ENCODE measurements around the gene AP2S1. TPM values are rescaled to one million over a fixed set of nuclear protein-coding genes. Genes with fewer than 3 reads are reported as not detected.

The AP2S1 gene
- total and polyA plus RNA-seq, 2 of the 8 experiments (the other 6 are each of a cell fraction or from before 2014, with no cell fraction given), result 195 to 211 TPM

- Histone ChIP-seq H3K27ac (ENCODE audit: low read depth, low read length) (no peak overlapping the region), H4K20me1 (replicated peaks in 1 of 2; ENCODE audit: control insufficient read depth in 1 of 2, insufficient read depth in 2 of 2, low read length in 2 of 2) (no peaks in the 10 kb centered on the region), H3K4me3 (ENCODE audit: extremely low read depth in 1 of 4, insufficient read depth in 2 of 4, low read depth in 3 of 4, low read length in 4 of 4) (no peak overlapping the region), H2BK12ac (ENCODE audit: low read depth, low read length) (no peak overlapping the region), H3K4me2 (ENCODE audit: insufficient read depth in 1 of 2, low read depth in 2 of 2, low read length in 2 of 2) (no peak overlapping the region), H3K36me3 (ENCODE audit: control insufficient read depth in 2 of 4, insufficient read depth in 4 of 4, low read length in 3 of 4) (peaks cover 0 to 1% (median under 1%) of the 10 kb centered on the region in 4 experiments; a peak in 5 of 8 replicates), H2AK5ac (ENCODE audit: low read depth, low read length) (no peak overlapping the region), H4K8ac (ENCODE audit: extremely low read depth, insufficient read depth, low read length) (no peak overlapping the region), H3K27me3 (replicated peaks in 1 of 4; ENCODE audit: control insufficient read depth in 3 of 4, extremely low read depth in 1 of 4, insufficient read depth in 3 of 4, low read length in 3 of 4) (peaks cover 0 to 4% (median 2%) of the 10 kb centered on the region in 4 experiments; a peak in 2 of 7 replicates), H3K79me1 (ENCODE audit: low read depth, low read length) (peaks cover 4% of the 10 kb centered on the region; the same call in 1 of the 2 replicates), H3K79me2 (ENCODE audit: control insufficient read depth in 1 of 2, insufficient read depth in 2 of 2, low read length in 2 of 2) (peaks cover 0 to 14% of the 10 kb centered on the region in 2 experiments; a peak in 2 of 4 replicates), H2BK15ac (ENCODE audit: low read length) (no peak overlapping the region), H3K56ac (replicated peaks; ENCODE audit: insufficient read length, low read depth, low read length) (no peak overlapping the region), H3K4ac (replicated peaks; ENCODE audit: insufficient read length, low read depth, low read length) (no peak overlapping the region), H2BK120ac (replicated peaks; ENCODE audit: low read depth, low read length) (no peak overlapping the region), H2AFZ (ENCODE audit: low read length) (no peak overlapping the region), H3K23me2 (ENCODE audit: low read depth, low read length) (peaks cover 7% of the 10 kb centered on the region; the same call in 1 of the 2 replicates), H2BK20ac (ENCODE audit: low read length) (no peak overlapping the region), H4K5ac (ENCODE audit: insufficient read length, low read depth, low read length) (no peak overlapping the region), H3K18ac (ENCODE audit: extremely low read depth, low read length) (no peak overlapping the region), H3K9me3 (ENCODE audit: insufficient read depth in 2 of 2, low read depth in 1 of 2, low read length in 1 of 2) (no peaks in the 10 kb centered on the region), H3K23ac (ENCODE audit: insufficient read length) (no peak overlapping the region), H3K4me1 (replicated peaks in 1 of 4; ENCODE audit: control insufficient read depth in 3 of 4, insufficient read depth in 4 of 4, low read length in 3 of 4) (peaks cover 0 to 10% (median 4%) of the 10 kb centered on the region in 4 experiments; a peak in 5 of 7 replicates), H4K91ac (replicated peaks; ENCODE audit: insufficient read length, low read length) (no peak overlapping the region), H2BK5ac (ENCODE audit: low read depth, low read length) (no peak overlapping the region), H3K14ac (ENCODE audit: insufficient read length) (no peak overlapping the region), H3K9ac (replicated peaks in 1 of 4; ENCODE audit: extremely low read depth in 1 of 4, low read depth in 3 of 4, low read length in 3 of 4) (no peak overlapping the region)
- FAIRE-seq (no peak), DNase-seq (ENCODE audit: low read depth in 1 of 2, low spot score in 2 of 2) (no peak)
- CTCF ChIA-PET (ENCODE audit: partially characterized antibody), result interaction anchor here (2.2 kb wide), 1 partner anchor 75 kb away, joined by 6 read pairs; no protein-coding TSS in a partner anchor
- POLR2A ChIA-PET (ENCODE audit: partially characterized antibody), result interaction anchor here (1.9 kb wide), 1 partner anchor 66 kb away, joined by 8 read pairs; no protein-coding TSS in a partner anchor
- 74% methylated on average over 1 of the region's 1 CpG; no CpG with 5 or more reads in 1 of the 2 experiments for WGBS, 2 experiments (ENCODE audit: extremely low coverage in 1 of 2, insufficient coverage in 1 of 2, insufficient read length in 1 of 2, insufficient replicate concordance in 2 of 2, low coverage in 1 of 2, low lambda C conversion rate in 2 of 2, missing lambda C conversion rate in 1 of 2)
- TF ChIP-seq PHF8 (conservative IDR thresholded peaks at IDR 0.05; ENCODE audit: low read depth, low read length), result no peak
These were observed 2.2 kb upstream of the AP2S1 start for GRCh38 chr19:46852830-46853229.

Data from H1 (cell line).